GM21528 (cell line): ENCODE results near the gene UGT1A8.
"Not testable (repeated sequence)": the region's sequence is repeated elsewhere in the genome, so short reads cannot be mapped to it uniquely, and the experiment has no call there.

Experiments used
- ATAC-seq: cut with Tn5 transposase; IDR thresholded peaks from one replicate; pipeline ENCODE4 v1.9.1; 2021; ENCODE audit warnings: mild to moderate bottlenecking, moderate library complexity; ENCODE audit not compliant: unreplicated experiment, low FRiP score

UGT1A8 gene

GRCh38 chr2:233617476-233617875 lies at the start of gene UGT1A8:
TSS of gene UGT1A8 (plus strand) at chr2:233617633. CDS start at chr2:233617708, 75 bp downstream.
- ATAC-seq = not testable (repeated sequence)

DNA sequence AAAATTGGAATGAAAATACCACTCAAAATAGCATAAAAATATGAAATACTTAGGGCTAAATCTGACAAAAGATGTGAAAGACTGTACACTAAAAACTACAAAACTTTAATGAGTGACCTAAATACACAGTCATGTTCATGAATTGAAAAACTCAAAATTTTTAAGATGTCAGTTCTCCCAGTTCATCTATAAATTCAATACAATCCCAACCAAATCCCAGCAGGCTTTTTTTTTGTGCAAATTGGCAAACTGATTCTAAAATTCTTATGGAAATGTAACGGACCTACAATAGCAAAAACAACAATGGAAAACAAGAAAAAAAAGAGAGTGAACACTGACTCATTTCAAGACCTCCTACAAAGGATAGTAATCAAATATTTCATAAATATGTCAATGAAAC lies 46.4 kb upstream of the UGT1A8 start:
- no peak for ATAC-seq

- ATAC-seq = no peak
Observed at GRCh38 chr2:233571462-233571861, 46.0 kb upstream of the UGT1A8 start.

DNA sequence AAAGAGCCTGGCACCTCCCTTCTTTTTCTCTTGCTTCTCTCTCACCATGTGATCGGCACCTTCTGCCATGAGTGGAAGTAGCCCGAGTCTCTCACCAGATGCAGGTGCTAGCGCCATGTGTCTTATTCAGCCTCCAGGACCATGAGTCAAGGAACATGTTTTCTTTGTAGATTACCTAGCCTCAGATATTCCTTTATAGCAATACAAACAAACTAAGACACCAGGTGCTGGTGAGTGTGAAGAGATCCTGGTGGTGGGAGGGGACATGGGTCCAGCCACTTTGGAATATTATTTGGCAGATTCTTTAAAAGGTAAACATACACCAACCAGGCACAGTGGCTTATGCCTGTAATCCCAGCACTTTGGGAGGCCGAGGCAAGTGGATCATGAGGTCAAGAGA lies 45.0 kb upstream of the UGT1A8 start:
- ATAC-seq = no peak

DNA sequence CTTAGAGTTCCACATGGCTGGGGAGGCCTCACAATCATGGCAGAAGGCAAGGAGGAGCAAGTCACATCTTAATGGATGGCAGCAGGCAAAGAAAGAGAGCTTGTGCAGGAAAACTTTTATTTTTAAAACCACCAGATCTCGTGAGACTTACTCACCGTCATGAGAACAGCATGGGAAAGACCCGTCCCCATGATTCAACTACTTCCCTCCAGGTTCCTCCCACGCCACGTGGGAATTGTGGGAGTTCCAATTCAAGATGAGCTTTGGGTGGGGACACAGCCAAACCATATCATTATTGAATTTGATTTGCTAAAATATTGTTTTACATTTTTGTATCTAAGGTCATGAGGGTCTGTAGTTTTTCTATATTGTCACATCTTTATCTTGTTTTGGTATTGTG lies 40.1 kb upstream of the UGT1A8 start:
- ATAC-seq = not testable (repeated sequence)

DNA sequence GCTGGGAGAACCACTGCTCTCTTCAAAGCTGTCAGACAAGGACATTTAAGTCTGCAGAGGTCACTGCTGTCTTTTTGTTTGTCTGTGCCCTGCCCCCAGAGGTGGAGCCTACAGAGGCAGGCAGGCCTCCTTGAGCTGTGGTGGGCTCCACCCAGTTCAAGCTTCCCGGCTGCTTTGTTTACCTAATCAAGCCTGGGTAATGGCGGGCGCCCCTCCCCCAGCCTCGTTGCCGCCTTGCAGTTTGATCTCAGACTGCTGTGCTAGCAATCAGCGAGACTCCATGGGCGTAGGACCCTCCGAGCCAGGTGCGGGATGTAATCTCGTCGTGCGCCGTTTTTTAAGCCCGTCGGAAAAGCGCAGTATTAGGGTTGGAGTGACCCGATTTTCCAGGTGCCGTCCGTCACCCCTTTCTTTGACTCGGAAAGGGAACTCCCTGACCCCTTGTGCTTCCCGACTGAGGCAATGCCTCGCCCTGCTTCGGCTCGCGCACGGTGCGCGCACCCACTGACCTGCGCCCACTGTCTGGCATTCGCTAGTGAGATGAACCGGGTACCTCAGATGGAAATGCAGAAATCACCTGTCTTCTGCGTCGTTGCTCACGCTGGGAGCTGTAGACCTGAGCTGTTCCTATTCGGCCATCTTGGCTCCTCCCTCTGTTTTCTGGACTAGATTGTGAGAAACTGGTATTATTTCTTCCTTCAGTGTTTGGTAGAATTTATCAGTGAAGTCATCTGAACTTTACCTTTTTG lies 34.0 kb upstream of the UGT1A8 start:
- ATAC-seq = not testable (repeated sequence)

DNA sequence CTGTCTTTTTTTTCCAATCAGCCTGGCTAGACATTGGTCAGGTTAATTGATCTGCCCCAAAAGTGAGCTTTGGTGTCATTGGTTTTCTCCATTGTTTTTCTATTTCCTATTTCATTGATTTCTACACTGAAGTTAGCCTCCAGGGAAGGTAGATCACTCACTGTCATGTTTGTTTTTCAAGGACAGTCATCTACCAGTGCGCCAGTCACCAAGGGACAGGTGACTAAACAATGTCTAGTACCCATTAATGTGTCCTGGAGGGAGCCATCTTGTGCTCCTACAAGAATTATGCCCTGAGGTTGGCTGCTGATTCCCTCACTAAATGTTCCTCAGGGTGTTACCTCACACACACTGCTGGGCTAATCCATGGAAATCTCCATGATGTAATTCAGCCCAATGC lies 33.2 kb upstream of the UGT1A8 start:
- no peak for ATAC-seq

- no peak for ATAC-seq
Observed at GRCh38 chr2:233588400-233588799, 29.0 kb upstream of the UGT1A8 start.

DNA sequence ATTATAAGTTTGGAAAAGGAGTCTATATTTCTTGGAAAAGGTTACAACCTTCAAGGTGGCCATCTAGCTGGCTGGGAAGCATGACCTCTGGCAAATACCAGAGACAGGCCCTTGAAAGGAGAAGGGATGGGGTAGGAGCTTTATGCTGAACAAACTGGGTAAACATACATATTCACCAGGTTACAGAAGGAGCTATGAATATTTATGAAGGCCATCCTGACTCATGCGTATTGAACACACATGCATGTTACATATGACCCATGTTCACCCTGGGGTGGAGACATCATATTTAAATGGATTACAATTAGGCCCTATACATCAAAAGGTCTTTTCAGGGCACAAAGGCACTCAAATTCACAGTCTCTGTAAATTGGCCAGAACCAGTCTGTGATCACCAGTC lies 24.7 kb upstream of the UGT1A8 start:
- not testable (repeated sequence) for ATAC-seq

GRCh38 chr2:233593201-233593600 lies 24.2 kb upstream of the UGT1A8 start:
- ATAC-seq = no peak

DNA sequence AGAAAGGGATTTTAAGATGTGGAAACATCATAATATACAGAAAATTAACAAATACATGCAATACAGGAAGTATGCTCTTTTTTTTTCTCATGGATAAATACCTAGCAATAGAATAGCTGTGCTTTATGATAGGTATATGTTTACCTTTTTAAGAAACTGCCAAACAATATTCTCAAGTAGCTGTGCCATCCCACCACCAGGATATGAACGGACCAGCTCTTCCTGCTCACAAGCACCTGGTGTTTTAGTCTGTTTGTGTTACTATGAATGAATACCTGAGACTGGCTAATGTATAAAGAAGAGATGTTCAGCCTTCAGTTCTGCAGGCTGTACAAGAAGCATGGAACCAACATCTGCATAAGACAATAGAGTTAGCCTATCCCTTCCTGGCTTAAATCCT lies 19.9 kb upstream of the UGT1A8 start:
- no peak for ATAC-seq

- no peak for ATAC-seq
Observed at GRCh38 chr2:233598952-233599351, 18.5 kb upstream of the UGT1A8 start.

- ATAC-seq = no peak
Observed at GRCh38 chr2:233600386-233600785, 17.0 kb upstream of the UGT1A8 start.

- no peak for ATAC-seq
Observed at GRCh38 chr2:233602076-233602475, 15.4 kb upstream of the UGT1A8 start.

GRCh38 chr2:233603520-233603919 lies 13.9 kb upstream of the UGT1A8 start:
- no peak for ATAC-seq

DNA sequence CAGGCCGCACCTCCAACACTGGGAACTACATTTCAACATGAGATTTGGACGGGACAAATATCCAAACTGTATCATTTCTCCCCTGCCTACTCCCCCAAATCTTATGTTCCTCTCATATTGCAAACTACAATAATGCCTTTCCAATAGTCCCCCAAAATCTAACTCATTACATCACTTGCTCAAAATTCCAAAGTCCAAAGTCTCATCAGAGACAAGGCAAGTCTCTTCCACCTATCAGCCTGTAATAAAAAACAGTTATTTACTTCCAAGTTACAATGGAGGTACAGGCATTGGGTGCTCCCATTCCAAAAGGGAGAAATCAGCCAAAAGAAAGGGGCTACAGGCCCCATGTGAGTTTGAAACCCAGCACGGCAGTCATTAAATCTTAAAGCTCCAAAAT lies 12.6 kb upstream of the UGT1A8 start:
- ATAC-seq = no peak

DNA sequence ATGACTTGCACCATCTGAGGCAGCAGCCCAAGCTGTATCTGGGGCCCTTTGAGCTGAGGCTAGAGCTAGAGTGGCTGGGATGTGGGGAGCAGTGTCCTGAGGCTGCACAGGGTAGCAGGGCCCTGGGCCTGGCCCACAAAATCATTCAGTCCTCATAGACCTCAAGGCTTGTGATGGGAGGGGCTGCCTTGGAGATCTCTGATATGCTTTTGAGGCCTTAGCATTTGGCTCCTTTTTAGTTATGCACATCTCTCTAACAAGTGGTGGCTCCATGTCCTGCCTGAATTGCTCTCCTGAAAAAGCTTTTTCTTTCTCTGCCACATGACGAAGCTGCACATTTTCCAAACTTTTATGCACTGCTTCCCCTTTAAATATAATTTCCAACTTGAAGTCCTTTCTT lies 11.8 kb upstream of the UGT1A8 start:
- ATAC-seq = no peak

- ATAC-seq = no peak
Observed at GRCh38 chr2:233611284-233611683, 6.1 kb upstream of the UGT1A8 start.

GRCh38 chr2:233620204-233620603 lies 2.8 kb downstream of the UGT1A8 start:
- ATAC-seq = no peak

- ATAC-seq = not testable (repeated sequence)
Observed at GRCh38 chr2:233621863-233622262, 4.4 kb downstream of the UGT1A8 start.

DNA sequence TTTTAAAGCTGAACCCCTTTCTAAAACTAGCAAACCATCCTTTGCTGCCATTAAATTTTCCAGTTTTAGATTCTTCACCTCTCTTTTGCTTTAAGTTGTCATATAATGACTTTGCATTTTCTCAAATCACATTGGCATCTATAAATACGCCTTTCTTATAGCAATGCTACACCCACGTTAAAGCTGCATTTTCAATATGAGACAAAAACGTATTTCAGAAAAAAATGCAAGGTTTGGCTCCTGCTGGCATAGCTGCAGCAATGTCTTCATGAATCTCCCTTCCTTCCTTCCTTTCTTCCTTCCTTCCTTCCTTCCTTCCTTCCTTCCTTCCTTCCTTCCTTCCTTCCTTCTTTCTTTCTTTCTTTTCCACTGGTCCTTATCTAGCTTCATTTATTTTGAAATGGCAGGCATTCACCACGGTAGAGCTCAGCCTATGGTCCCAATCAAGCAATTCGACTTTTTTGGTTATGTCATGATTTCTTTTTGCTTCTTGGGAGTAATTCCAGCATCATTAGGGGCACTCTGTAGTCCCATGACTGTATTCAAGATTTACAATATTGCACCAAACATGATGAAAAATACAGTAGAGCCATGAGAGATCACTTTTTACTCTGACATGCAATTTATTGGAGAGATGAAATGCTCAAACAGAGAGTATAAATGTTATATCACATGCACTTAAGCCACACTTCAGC lies 10.0 kb downstream of the UGT1A8 start:
- ATAC-seq = no peak

GRCh38 chr2:233636306-233636705 lies 18.9 kb downstream of the UGT1A8 start, which contains the start of gene UGT1A10:
TSS of gene UGT1A10 (plus strand) at chr2:233636448. CDS start at chr2:233636523, 75 bp downstream.
- not testable (repeated sequence) for ATAC-seq
